EH (cell line): ENCODE measurements around the gene PHOSPHO1.

Experiments used
- DNase-seq: peaks from one replicate; pipeline ENCODE4 v3.0.0-alpha.2; 2015; ENCODE audit warnings: low read depth

Gene PHOSPHO1

GRCh38 chr17:49242813-49243212, 12.2 kb upstream of the PHOSPHO1 start:
- no peak for DNase-seq

GRCh38 chr17:49241692-49242397, 11.3 kb upstream of the PHOSPHO1 start:
- DNase-seq = no peak

- DNase-seq = no peak
Observed at GRCh38 chr17:49241040-49241439, 10.5 kb upstream of the PHOSPHO1 start.

- no peak for DNase-seq
Observed at GRCh38 chr17:49240619-49241018, 10.0 kb upstream of the PHOSPHO1 start.

- peak; percentile 59 for DNase-seq
Observed at GRCh38 chr17:49239963-49240362, 9.4 kb upstream of the PHOSPHO1 start.

- DNase-seq = no peak
Observed at GRCh38 chr17:49235896-49236295, 5.3 kb upstream of the PHOSPHO1 start.

- DNase-seq = no peak
Observed at GRCh38 chr17:49234509-49235080, 4.0 kb upstream of the PHOSPHO1 start.

GRCh38 chr17:49231563-49231894, 942 bp upstream of the PHOSPHO1 start:
- DNase-seq = no peak

GRCh38 chr17:49229805-49230600, 584 bp downstream of the PHOSPHO1 start:
- no peak for DNase-seq

- no peak for DNase-seq
Observed at GRCh38 chr17:49229076-49229804, 1.3 kb downstream of the PHOSPHO1 start.

GRCh38 chr17:49227436-49228261, 2.9 kb downstream of the PHOSPHO1 start:
- peak; percentile 73 for DNase-seq

GRCh38 chr17:49226771-49227435, 3.7 kb downstream of the PHOSPHO1 start:
- DNase-seq = no peak

GRCh38 chr17:49225554-49226236, 4.9 kb downstream of the PHOSPHO1 start:
- no peak for DNase-seq

- DNase-seq = no peak
Observed at GRCh38 chr17:49224997-49225337, 5.6 kb downstream of the PHOSPHO1 start.

GRCh38 chr17:49224198-49224996, 6.2 kb downstream of the PHOSPHO1 start:
- DNase-seq = no peak

- peak; percentile 45 for DNase-seq
Observed at GRCh38 chr17:49223517-49224197, 6.9 kb downstream of the PHOSPHO1 start.

GRCh38 chr17:49223168-49223516, 7.4 kb downstream of the PHOSPHO1 start:
- no peak for DNase-seq

- no peak for DNase-seq
Observed at GRCh38 chr17:49219987-49220386, 10.6 kb downstream of the PHOSPHO1 start.
